ENCODE measurements around the gene ATP2A1.
"Not testable (repeated sequence)": the region's sequence is repeated elsewhere in the genome, so short reads cannot be mapped to it uniquely, and the experiment has no call there.

The ATP2A1 gene

DNA sequence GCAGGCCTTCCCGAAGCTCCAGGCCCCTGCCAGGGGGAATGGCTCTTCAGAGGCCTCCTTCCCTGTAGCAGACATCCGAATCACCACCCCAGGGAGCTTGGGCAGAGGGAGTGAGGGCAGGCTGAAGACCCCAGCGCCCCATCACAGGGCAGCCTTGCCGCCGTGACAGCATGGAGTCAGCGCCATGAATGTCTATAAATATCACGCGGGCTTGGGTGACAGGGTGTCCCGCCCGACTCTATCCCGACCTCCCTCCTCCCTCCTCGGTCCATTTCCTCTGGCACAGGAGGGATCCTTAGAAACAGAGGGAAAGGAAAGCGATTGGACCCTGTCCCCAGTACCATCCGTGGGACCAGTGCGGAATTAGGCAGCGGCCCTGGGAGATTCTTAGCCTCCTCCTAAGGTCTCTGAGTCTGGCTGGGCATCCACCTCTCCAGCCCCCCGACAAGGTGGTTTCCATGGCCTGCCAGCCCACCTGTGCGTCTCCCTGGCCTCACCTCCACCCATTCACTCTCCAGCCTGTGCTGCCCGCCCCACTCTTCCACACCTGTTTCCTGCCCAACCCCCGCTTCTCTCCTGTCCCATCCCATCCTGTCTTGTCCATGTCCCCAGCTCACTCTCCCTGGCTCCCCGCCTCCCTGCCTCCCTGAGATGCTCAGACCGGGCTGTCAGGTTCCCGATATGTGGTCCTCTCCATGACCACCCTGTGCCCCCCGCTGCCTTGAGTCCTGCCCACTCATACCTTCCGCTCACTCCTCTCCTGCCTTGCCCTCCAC lies 5.1 kb downstream of the ATP2A1 start:
- TF ChIP-seq CTCF (IDR thresholded peaks at IDR 0.05; ENCODE audit: low read depth, low read length) = no peak
- H3K4me3 ChIP-seq (ENCODE audit: low read depth, low read length) = no peak overlapping the region

DNA sequence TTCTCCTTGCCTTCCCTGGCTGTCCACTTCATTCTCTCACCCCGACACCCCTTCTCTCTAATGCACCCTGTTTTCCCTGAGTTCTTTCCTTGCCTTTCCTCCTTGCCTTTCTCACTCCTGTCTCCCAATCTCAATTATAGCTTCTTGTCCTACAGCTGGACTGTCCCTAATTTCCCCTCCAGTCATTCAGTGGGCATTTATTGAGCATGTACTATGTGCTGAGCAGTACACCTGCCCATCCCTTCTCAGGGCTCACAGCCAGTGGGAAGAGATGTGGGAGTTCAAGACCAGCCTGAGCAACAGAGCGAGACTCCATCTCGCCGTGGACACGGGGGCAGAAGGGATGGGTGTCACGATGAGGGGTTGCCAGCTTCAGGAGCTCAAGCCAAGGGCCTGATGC lies 5.8 kb downstream of the ATP2A1 start:
- no peak for TF ChIP-seq CTCF (IDR thresholded peaks at IDR 0.05; ENCODE audit: low read depth, low read length)
- no peak overlapping the region for H3K4me3 ChIP-seq (ENCODE audit: low read depth, low read length)

DNA sequence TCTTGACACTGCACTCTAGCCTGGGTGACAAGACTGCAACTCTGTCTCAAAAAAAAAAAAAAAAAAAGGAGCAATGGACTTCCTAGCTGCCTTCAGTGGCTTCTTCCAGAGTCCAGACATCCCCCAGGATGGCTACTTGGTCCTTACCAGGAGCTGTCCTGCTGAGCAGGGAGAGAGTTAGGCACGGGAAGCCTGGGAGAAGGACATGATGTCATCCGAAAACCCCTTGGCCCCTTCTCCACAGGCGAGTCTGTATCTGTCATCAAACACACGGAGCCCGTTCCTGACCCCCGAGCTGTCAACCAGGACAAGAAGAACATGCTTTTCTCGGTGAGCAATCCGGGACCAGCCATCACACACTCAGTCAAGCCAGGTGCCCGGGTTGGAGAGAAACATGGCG lies 8.7 kb downstream of the ATP2A1 start:
- no peak for TF ChIP-seq CTCF (IDR thresholded peaks at IDR 0.05; ENCODE audit: low read depth, low read length)
- no peak overlapping the region for H3K4me3 ChIP-seq (ENCODE audit: low read depth, low read length)

DNA sequence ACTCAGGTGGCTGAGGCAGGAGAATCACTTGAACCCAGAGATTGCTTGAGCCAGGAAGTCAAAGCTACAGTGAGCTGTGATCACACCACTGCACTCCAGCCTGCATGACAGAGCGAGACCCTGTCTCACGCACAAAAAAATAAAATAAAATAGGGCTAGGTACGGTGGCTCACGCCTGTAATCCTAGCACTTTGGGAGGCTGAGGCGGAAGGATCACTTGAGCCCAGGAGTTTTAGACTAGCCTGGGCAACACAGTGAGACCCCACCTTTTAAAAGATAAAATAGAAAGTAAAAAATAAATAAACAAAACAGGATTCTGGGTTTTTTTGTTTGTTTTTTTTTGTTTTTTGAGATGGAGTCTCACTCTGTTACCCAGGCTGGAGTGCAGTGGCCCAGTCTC lies 12.1 kb downstream of the ATP2A1 start:
- H3K4me3 ChIP-seq (ENCODE audit: low read depth, low read length) = not testable (repeated sequence)

GRCh38 chr16:28891964-28892890 lies 13.9 kb downstream of the ATP2A1 start:
- TF ChIP-seq CTCF (IDR thresholded peaks at IDR 0.05; ENCODE audit: low read depth, low read length) = no peak

DNA sequence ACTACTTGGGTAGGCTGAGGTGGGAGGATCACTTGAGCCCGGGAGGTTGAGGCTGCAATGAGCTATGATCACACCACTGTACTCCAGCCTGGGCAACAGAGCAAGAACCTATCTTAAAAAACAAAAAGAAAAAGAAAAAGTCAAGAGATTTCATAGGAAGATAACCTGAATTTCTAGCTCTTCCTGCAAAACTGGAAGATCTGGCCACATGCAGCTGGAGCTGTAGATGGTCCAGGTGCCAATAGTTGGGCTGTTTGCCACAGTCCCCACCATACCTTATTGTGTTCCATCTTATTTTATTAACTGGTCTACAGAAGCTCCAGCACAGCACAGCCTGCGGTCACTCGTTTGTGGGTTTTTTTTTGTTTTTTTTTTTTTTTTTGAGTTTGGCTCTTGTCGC lies 15.0 kb downstream of the ATP2A1 start:
- no peak overlapping the region for H3K4me3 ChIP-seq (ENCODE audit: low read depth, low read length)
- no peak for TF ChIP-seq CTCF (IDR thresholded peaks at IDR 0.05; ENCODE audit: low read depth, low read length)

More at GRCh38 chr16:28891964-28892890, 13.9 kb downstream of the ATP2A1 start:
- H3K4me3 ChIP-seq (ENCODE audit: low read depth, low read length) = no peak overlapping the region

- H3K4me3 ChIP-seq (ENCODE audit: low read depth, low read length) = no peak overlapping the region
- no peak for TF ChIP-seq CTCF (IDR thresholded peaks at IDR 0.05; ENCODE audit: low read depth, low read length)
These were observed 17.3 kb downstream of the ATP2A1 start for GRCh38 chr16:28895609-28896008.
